ENCODE measurements around the gene EOLA1.
"Not testable (repeated sequence)": the region's sequence is repeated elsewhere in the genome, so short reads cannot be mapped to it uniquely, and the experiment has no call there.

EOLA1 gene

DNA sequence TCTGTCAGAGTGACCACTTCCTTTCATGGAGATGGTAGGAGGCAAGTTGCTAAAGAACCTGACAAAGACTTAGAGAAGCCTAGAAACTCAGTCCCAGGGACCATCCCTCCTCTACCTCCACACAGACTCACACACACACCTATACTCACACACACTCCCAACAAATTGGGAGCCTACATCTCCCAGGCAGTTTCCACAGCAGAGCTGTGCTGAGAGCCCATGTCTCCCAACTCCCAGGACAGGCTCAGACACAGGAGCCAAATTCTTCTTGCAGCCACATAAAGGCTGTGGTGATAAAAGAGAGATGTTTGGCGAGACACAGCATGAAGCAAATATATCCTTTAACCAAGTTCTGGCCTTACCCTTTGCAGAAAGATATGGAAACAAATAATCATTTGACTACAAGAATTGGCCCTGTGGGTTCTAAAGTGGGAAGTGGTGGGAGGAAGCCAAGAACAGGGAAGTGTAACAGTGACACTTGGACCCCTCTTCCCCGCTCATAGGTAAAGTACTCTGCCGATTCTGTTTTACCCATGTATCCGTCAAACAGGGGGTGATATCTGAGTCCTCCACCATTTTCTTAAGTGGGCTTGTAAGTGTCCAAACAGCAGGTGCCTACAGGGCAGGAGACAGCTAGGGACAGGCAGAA is 24.7 kb upstream of the EOLA1 start:
- TF ChIP-seq, protein P1, sequence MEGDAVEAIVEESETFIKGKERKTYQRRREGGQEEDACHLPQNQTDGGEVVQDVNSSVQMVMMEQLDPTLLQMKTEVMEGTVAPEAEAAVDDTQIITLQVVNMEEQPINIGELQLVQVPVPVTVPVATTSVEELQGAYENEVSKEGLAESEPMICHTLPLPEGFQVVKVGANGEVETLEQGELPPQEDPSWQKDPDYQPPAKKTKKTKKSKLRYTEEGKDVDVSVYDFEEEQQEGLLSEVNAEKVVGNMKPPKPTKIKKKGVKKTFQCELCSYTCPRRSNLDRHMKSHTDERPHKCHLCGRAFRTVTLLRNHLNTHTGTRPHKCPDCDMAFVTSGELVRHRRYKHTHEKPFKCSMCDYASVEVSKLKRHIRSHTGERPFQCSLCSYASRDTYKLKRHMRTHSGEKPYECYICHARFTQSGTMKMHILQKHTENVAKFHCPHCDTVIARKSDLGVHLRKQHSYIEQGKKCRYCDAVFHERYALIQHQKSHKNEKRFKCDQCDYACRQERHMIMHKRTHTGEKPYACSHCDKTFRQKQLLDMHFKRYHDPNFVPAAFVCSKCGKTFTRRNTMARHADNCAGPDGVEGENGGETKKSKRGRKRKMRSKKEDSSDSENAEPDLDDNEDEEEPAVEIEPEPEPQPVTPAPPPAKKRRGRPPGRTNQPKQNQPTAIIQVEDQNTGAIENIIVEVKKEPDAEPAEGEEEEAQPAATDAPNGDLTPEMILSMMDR (conservative IDR thresholded peaks at IDR 0.05; ENCODE audit: low read depth, low read length), result no peak
- no peak for DNase-seq (ENCODE audit: low read depth)
- H3K4me3 ChIP-seq (ENCODE audit: low read depth, low read length), result no peak overlapping the region

DNA sequence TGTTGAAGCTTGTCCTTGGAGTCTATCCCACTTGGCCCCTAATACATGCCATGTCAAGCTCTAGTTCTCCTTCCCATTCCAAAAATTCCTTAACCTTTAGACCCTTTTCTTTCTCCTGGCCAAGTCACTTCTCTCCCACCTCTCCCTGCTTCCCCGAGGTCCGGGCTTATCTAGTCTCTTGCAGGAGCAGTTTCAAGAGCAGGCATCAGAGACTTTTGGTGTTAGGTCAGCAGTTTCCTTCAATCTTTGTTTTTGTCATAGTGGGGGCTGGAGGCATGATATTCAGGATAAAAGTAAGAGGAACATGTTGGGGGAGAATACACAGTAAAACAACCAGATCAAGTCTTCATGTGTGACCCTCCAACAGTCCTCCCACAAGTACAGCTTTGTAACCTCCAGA is 24.2 kb upstream of the EOLA1 start:
- TF ChIP-seq, protein P1 (conservative IDR thresholded peaks at IDR 0.05; ENCODE audit: low read depth, low read length), result no peak
- no peak overlapping the region for H3K4me3 ChIP-seq (ENCODE audit: low read depth, low read length)
- DNase-seq (ENCODE audit: low read depth), result no peak

DNA sequence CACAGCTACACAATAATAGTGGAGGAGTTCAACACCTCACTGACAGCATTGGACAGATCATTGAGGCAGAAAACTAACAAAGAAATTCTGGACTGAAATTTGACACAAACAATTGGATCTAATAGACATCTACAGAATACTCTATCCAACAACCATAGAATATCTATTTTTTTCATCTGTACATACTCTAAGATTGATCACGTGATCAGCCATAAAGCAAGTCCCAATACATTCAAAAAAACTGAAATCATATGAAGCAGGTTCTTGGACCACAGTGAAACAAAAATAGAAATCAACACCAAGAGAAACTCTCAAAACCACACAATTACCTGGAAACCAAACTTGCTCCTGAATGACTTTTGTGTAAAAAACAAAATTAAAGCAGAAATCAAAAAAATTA is 23.5 kb upstream of the EOLA1 start:
- DNase-seq (ENCODE audit: low read depth), result no peak
- TF ChIP-seq, protein P1 (conservative IDR thresholded peaks at IDR 0.05; ENCODE audit: low read depth, low read length), result no peak
- no peak overlapping the region for H3K4me3 ChIP-seq (ENCODE audit: low read depth, low read length)

DNA sequence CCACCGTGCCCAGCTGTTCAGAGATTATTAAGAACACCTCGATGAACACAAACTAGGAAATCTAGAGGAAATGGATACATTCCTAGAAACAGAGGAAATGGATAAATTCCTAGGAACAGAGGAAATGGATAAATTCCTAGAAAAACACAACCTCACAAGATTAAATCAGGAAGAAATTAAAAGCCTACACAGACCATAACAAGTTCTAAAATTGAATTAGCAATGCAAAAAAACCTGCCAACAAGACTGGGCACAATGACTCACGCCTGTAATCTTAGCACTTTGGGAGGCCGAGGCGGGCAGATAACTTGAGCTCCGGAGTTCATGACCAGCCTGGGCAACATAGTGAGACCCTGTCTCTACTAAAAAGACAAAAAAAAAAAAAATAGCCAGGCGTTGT is 22.6 kb upstream of the EOLA1 start:
- H3K4me3 ChIP-seq (ENCODE audit: low read depth, low read length), result no peak overlapping the region
- no peak for DNase-seq (ENCODE audit: low read depth)
- TF ChIP-seq, protein P1 (conservative IDR thresholded peaks at IDR 0.05; ENCODE audit: low read depth, low read length), result no peak

DNA sequence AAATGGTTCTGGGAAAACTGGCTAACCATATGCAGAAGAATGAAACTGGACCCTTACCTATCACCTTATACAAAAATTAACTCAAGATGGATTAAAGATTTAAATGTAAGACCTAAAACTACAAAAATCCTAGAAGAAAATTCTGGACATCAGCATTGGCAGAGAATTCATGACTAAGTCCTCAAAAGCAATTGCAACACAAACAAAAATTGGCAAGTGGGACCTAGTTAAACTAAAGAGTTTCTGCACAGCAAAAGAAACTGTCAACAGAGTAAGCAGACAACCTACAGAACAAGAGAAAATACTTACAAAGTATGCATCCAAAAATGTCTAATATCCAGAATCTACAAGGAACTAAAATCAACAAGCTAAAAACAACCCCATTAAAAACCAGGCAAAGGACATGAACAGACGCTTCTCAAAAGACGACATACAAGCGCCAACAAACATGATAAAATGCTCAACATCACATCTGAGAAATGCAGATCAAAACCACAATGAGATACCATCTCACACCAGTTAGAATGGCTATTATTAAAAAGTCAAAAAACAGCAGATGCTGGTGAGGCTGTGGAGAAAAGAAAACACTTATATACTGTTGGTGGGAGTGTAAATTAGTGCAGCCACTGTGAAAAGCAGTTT is 20.1 kb upstream of the EOLA1 start:
- not testable (repeated sequence) for DNase-seq (ENCODE audit: low read depth); H3K4me3 ChIP-seq (ENCODE audit: low read depth, low read length)

DNA sequence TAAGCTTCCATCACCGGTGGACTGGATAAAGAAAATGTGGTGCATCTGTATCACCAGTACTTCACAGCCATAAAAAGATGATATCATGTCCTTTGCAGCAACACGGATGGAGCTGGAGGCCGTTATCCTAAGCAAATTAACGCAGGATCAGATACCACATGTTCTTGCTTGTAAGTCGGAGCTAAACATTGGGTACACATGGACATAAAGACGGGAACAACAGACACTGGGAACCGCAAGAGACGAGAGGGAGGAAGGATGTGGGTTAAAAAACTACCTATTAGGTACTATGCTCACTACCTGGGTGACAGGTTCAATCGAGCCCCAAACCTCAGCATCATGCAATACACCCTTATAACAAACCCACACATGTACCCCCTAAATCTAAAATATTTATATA is 19.4 kb upstream of the EOLA1 start:
- no peak overlapping the region for H3K4me3 ChIP-seq (ENCODE audit: low read depth, low read length)
- no peak for DNase-seq (ENCODE audit: low read depth)
- TF ChIP-seq, protein P1 (conservative IDR thresholded peaks at IDR 0.05; ENCODE audit: low read depth, low read length), result no peak

DNA sequence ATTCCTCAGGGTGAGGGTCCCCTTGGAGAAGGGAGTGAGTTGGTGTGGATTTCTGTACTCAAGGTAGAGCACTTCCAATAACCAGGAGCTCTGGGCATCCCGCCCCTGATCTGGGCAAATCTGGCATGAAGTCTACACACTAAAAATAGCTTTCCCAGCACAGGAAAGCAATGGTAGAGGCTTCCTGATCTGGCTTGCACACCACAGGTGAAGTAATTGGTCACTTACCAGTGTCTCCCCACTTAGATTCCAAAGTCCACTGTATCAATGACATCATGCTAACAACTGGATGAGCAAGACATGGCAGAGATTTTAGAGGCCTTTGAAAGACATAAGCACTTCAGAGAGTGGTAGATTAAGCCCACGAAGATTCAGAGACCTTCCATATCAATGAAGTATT is 17.9 kb upstream of the EOLA1 start:
- DNase-seq (ENCODE audit: low read depth), result no peak
- H3K4me3 ChIP-seq (ENCODE audit: low read depth, low read length), result no peak overlapping the region
- TF ChIP-seq, protein P1 (conservative IDR thresholded peaks at IDR 0.05; ENCODE audit: low read depth, low read length), result no peak

DNA sequence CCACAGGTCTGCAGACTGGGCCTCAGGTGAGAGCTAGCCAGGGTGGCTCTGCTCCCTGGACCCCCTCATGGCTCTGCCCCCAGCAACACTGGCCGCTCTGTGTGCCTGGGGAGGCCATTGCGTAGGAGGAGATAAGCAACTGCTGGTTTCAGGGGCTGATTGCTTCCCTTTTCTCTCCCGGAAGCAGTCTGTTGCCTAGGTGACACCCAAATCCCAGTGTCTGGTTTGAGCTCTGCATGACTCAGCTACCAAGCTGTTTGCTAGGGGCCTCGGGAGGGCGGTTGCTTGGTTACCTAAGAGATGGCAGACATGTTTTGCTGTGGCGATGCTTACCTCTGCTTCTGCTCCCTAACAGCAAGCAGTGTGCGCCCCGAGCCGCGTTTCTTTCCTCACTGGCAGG is 15.4 kb upstream of the EOLA1 start:
- H3K4me3 ChIP-seq (ENCODE audit: low read depth, low read length), result not testable (repeated sequence)
- DNase-seq (ENCODE audit: low read depth), result peak; percentile 75

DNA sequence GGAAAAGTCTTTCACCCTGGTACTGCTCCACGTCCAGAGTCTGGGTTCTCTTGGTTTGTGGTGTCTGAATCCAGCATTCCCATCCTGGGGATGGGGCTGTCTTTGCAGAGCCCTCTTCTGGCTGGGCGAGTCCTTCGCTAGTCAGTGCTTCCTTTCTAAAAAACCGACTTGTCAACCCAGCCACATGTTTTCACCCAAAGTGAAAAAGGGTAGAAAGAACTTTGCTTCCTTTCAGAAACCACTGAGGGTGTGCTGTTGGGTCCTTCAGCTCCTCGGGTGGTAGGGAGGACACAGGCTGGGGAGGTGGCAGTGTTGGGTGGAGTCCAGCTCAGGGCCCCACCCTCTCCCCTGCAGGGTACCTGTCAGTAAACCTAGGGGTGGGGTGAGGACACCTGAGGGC is 14.9 kb upstream of the EOLA1 start:
- not testable (repeated sequence) for H3K4me3 ChIP-seq (ENCODE audit: low read depth, low read length); DNase-seq (ENCODE audit: low read depth)

DNA sequence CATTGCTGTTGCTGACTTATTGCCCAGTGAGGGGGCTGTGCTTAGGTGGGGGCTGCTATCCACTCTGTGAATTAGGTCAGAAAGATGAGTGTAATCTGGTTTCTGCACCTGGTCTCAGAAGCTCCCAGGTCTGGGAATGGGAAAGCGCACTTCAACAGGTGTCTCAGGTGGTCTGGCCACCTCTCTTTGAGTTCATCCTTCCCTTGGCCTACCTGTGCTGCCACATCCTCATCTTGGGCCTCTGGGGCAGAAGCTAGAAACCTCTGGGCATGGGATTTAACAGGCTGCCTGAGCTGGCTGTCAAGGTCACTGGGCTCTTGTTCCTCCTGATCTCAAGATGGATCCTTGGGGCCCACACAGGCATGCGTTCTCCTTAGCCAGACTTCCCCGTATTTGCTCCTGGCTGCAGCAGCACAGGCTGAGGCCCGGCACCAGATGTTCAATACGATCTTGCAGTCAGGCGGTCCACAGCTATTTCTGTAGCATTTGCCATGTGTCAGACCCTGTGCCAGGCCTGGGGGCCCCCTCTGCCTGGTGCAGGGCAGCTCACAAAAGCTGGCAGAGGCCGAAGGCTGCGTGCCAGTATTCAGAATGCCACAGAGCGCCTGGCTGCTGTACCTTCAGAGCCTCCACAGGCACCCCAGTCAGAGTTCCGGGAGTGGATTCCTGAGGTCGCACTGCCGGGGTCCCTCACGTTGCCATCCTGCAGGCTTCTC is 14.3 kb upstream of the EOLA1 start:
- not testable (repeated sequence) for H3K4me3 ChIP-seq (ENCODE audit: low read depth, low read length); DNase-seq (ENCODE audit: low read depth)

Measured in choroid plexus epithelial cell (primary cell).